ENCODE measurements around the gene TRAF4.

Gene TRAF4

GRCh38 chr17:28743243-28744103 is at the start of gene TRAF4:
TSS of gene TRAF4 (plus strand) at chr17:28744011. CDS start at chr17:28744113, 102 bp downstream.
- peak in 51 of 56 donors; percentile 26 to 84 (median 65) for DNase-seq

GRCh38 chr17:28698253-28698941 is 45.4 kb upstream of the TRAF4 start:
- no peak for DNase-seq

GRCh38 chr17:28700278-28700677 is 43.5 kb upstream of the TRAF4 start:
- no peak for DNase-seq

GRCh38 chr17:28700830-28701492 is 42.9 kb upstream of the TRAF4 start:
- no peak for DNase-seq

- DNase-seq, result peak in 48 of 56 donors; percentile 14 to 75 (median 52)
These were observed 41.6 kb upstream of the TRAF4 start for GRCh38 chr17:28702026-28702751.

GRCh38 chr17:28702752-28703150 is 41.1 kb upstream of the TRAF4 start:
- DNase-seq, result peak in 1 of 56 donors; percentile 18

- DNase-seq, result no peak
These were observed 40.1 kb upstream of the TRAF4 start for GRCh38 chr17:28703552-28704218.

GRCh38 chr17:28704219-28704858 is 39.5 kb upstream of the TRAF4 start:
- DNase-seq, result no peak

- no peak for DNase-seq
These were observed 38.6 kb upstream of the TRAF4 start for GRCh38 chr17:28705074-28705659.

GRCh38 chr17:28705728-28706334 is 38.0 kb upstream of the TRAF4 start:
- no peak for DNase-seq

GRCh38 chr17:28706471-28707338 is 37.1 kb upstream of the TRAF4 start:
- DNase-seq, result no peak

GRCh38 chr17:28707339-28707720 is 36.5 kb upstream of the TRAF4 start:
- no peak for DNase-seq

- DNase-seq, result peak; percentile 47 to 95 (median 81)
These were observed 32.7 kb upstream of the TRAF4 start for GRCh38 chr17:28710861-28711722.

GRCh38 chr17:28711723-28712031 is 32.1 kb upstream of the TRAF4 start, which contains the start of gene PROCA1:
TSS of gene PROCA1 (minus strand) at chr17:28711888. CDS start at chr17:28711660, 228 bp downstream.
- peak in 2 of 56 donors; percentile 57 to 60 for DNase-seq

GRCh38 chr17:28712032-28712704 is 31.6 kb upstream of the TRAF4 start:
- no peak for DNase-seq

GRCh38 chr17:28712705-28713415 is 31.0 kb upstream of the TRAF4 start:
- no peak for DNase-seq

All from nucleus accumbens (tissue), 56 donors.